Mucosa of descending colon (tissue), 3 donors: ENCODE results near the gene ITGAD. TPM values are rescaled to one million over a fixed set of nuclear protein-coding genes. Genes with fewer than 3 reads are reported as not detected.

Experiments used
- ATAC-seq: fragments of 200-7000 bp; cut with Tn5 transposase; one replicate; pipeline ENCODE4 v1.9.1; 2020; ENCODE audit warnings: mild to moderate bottlenecking, moderate library complexity
- DNase-seq, 3 donors: peaks; one replicate each; pipeline ENCODE4 v3.0.0-alpha.2; 2020
- H3K36me3 ChIP-seq: fragments of 200-600 bp; one replicate; pipeline ENCODE4 v1.8.0; 2021; ENCODE audit warnings: low read depth, mild to moderate bottlenecking
- H3K4me1 ChIP-seq: fragments of 200-600 bp; one replicate; pipeline ENCODE4 v1.8.0; 2021; ENCODE audit warnings: low read depth, mild to moderate bottlenecking
- H3K4me3 ChIP-seq: fragments of 200-600 bp; one replicate; pipeline ENCODE4 v1.8.0; 2021; ENCODE audit warnings: mild to moderate bottlenecking
- H3K9me3 ChIP-seq: fragments of 200-600 bp; one replicate; pipeline ENCODE4 v1.8.0; 2021; ENCODE audit warnings: mild to moderate bottlenecking
- CTCF ChIP-seq: fragments of 200-600 bp; IDR thresholded peaks from one replicate; pipeline ENCODE4 v1.8.0; 2022; ENCODE audit warnings: antibody characterized with exemption, mild to moderate bottlenecking
- intact Hi-C, 2 donors: fragments of 100-400 bp; cut with DNase I in 1 of 2; cut with micrococcal nuclease in 1 of 2; formaldehyde crosslinking; loops; one replicate each; pipeline versions ENCODE4 v1.11.0 to v1.11.1; 2022; cut with DNase I, micrococcal nuclease
- total RNA-seq, 3 donors: library from RNA; stranded (reverse); fragmentation: NEBNext Ultra II Directional in 2 of 3; extraction: Animal tissue kit (Norgen Biotek cat#: 25700) in 2 of 3; gene quantifications; one replicate each; pipeline versions ENCODE4 v1.2.1 to v1.2.4, GENCODE V29; 2021 to 2023
- donor health status: DM: no; HTN: no; CAD: no; lungs with moderate emphysema.
- donor health status: DM: no; HTN: no; CAD: no.
- donor health status: DM: no; HTN: yes; CAD: no.

ITGAD gene
- total RNA-seq, 3 donors from 2014 or later, result 0.41 TPM; not detected in 2

- no peak for DNase-seq
- Histone ChIP-seq H3K36me3 (no peaks in the 10 kb centered on the region), H3K4me1 (no peaks in the 10 kb centered on the region), H3K4me3 (no peak overlapping the region), H3K9me3 (no peaks in the 10 kb centered on the region)
- TF ChIP-seq CTCF, result no peak
- intact Hi-C loops, result no loop called here
- no peak for ATAC-seq
Measured at GRCh38 chr16:31401436-31401835, 8.3 kb downstream of the ITGAD start.

GRCh38 chr16:31402687-31403086 lies 9.6 kb downstream of the ITGAD start:
- no peak for ATAC-seq
- Histone ChIP-seq H3K36me3 (no peaks in the 10 kb centered on the region), H3K4me3 (no peak overlapping the region), H3K9me3 (no peaks in the 10 kb centered on the region), H3K4me1 (no peaks in the 10 kb centered on the region)
- DNase-seq, result no peak
- intact Hi-C loops, result no loop called here
- TF ChIP-seq CTCF, result no peak

- no peaks in the 10 kb centered on the region for H3K36me3 ChIP-seq
- no peaks in the 10 kb centered on the region for H3K4me1 ChIP-seq
- ATAC-seq (no peak), DNase-seq (no peak)
- intact Hi-C loops, result no loop called here
- no peaks in the 10 kb centered on the region for H3K9me3 ChIP-seq
- no peak overlapping the region for H3K4me3 ChIP-seq
- no peak for TF ChIP-seq CTCF
Measured at GRCh38 chr16:31403590-31404352, 10.6 kb downstream of the ITGAD start.

- intact Hi-C loops, result no loop called here
- Histone ChIP-seq H3K4me3 (no peak overlapping the region), H3K9me3 (no peaks in the 10 kb centered on the region), H3K4me1 (no peaks in the 10 kb centered on the region), H3K36me3 (no peaks in the 10 kb centered on the region)
- no peak for ATAC-seq
- no peak for DNase-seq
- no peak for TF ChIP-seq CTCF
Measured at GRCh38 chr16:31404353-31405064, 11.4 kb downstream of the ITGAD start.

- H3K4me1 ChIP-seq, result no peaks in the 10 kb centered on the region
- DNase-seq (no peak), ATAC-seq (no peak)
- no peak for TF ChIP-seq CTCF
- no peak overlapping the region for H3K4me3 ChIP-seq
- no peaks in the 10 kb centered on the region for H3K9me3 ChIP-seq
- intact Hi-C loops, result no loop called here
- no peaks in the 10 kb centered on the region for H3K36me3 ChIP-seq
Measured at GRCh38 chr16:31407406-31407805, 14.3 kb downstream of the ITGAD start.
